K562 (cell line): ENCODE results near the gene ADAMTS2. TPM values are rescaled to one million over a fixed set of nuclear protein-coding genes. Genes with fewer than 3 reads are reported as not detected.

ENCODE experiments used
- ATAC-seq: fragments of 200-7000 bp; cut with Tn5 transposase; 3 replicates; pipeline ENCODE4 v1.9.1; 2020; ENCODE audit warnings: moderate library complexity
- BruUV-seq: library from RNA; stranded (reverse); fragments of 400-500 nt; replicated peaks from 2 replicates; lab custom pipeline; 2021; lab: Mats Ljungman, UMichigan
- CTCF ChIA-PET: fragments of 300-600 bp; formaldehyde crosslinking; extraction: SDS; loops from one replicate; lab custom pipeline; 2021; ENCODE audit warnings: low intra/inter-chr PET ratio; lab: Yijun Ruan, JAX
- POLR2A ChIA-PET: fragments of 300-600, 350-650 bp; sonication (Branson Sonifier 250); formaldehyde crosslinking; extraction: SDS; loops from one replicate; lab custom pipeline; 2021; ENCODE audit warnings: antibody characterized with exemption, inconsistent platforms; lab: Yijun Ruan, JAX
- DNase-seq, 4 experiments: peaks; one replicate each; pipeline versions ENCODE4 v3.0.0 to v3.0.0-alpha.2; 2011 to 2018; ENCODE audit warnings: low spot score in 3 of 4, mixed read lengths in 3 of 4; ENCODE audit errors: extremely low read depth in 1 of 4
- FAIRE-seq: peaks from 2 replicates; lab custom pipeline; 2011; peaks lifted over from hg19 to GRCh38; lab: Jason Lieb, UNC
- H2AFZ ChIP-seq: 2 replicates; pipeline ENCODE4 v1.6.0; 2011; ENCODE audit warnings: low read depth, low read length, control low read depth, inconsistent platforms
- H3K27ac ChIP-seq: fragments of 200-600 bp; 3 replicates; pipeline ENCODE4 v1.8.0; 2011; ENCODE audit warnings: low read depth, mild to moderate bottlenecking, control low read depth, inconsistent platforms, low read length, moderate library complexity, mixed read lengths; ENCODE audit errors: extremely low read depth
- H3K27me3 ChIP-seq, 2 experiments: fragments of 300-600 bp in 1 of 2; 2 replicates in 1 of 2; 3 replicates in 1 of 2; pipeline versions ENCODE4 v1.6.0 to v1.8.0; 2011; ENCODE audit warnings: inconsistent platforms in 2 of 2, low read length in 2 of 2, mild to moderate bottlenecking in 1 of 2, mixed read lengths in 1 of 2, moderate library complexity in 1 of 2; ENCODE audit not compliant: control insufficient read depth in 2 of 2, insufficient read depth in 2 of 2
- H3K36me3 ChIP-seq: fragments of 300-600 bp; 3 replicates; pipeline ENCODE4 v1.8.0; 2011; ENCODE audit warnings: mild to moderate bottlenecking, low read length, inconsistent platforms; ENCODE audit not compliant: control insufficient read depth, insufficient read depth
- H3K4me1 ChIP-seq, 2 experiments: fragments of 200-600 bp in 1 of 2; replicated peaks in 1 of 2; 2 replicates in 1 of 2; 3 replicates in 1 of 2; pipeline versions ENCODE4 v1.5.1 to v1.8.0; 2011; ENCODE audit warnings: inconsistent platforms in 2 of 2, low read length in 2 of 2, mild to moderate bottlenecking in 1 of 2, mixed read lengths in 1 of 2, moderate library complexity in 1 of 2; ENCODE audit not compliant: control insufficient read depth in 2 of 2, insufficient read depth in 2 of 2
- H3K4me2 ChIP-seq: 2 replicates; pipeline ENCODE4 v1.6.1; 2011; ENCODE audit warnings: low read length, control low read depth, inconsistent platforms, mixed read lengths; ENCODE audit not compliant: insufficient read depth
- H3K4me3 ChIP-seq: fragments of 200-600 bp; sonication (generic), shearing (Covaris generic); 2 replicates; pipeline ENCODE4 v1.5.1; 2016; ENCODE audit warnings: control low read depth, inconsistent platforms
- H3K79me2 ChIP-seq: fragments of 200-600 bp; 3 replicates; pipeline ENCODE4 v1.8.0; 2011; ENCODE audit warnings: low read length, inconsistent platforms; ENCODE audit not compliant: control insufficient read depth, insufficient read depth
- H3K9ac ChIP-seq, 2 experiments: 2 replicates each; pipeline versions ENCODE4 v1.6.0 to v1.6.1; 2011; ENCODE audit warnings: low read depth in 2 of 2, low read length in 2 of 2, control low read depth in 1 of 2, inconsistent platforms in 1 of 2, mild to moderate bottlenecking in 1 of 2, mixed read lengths in 1 of 2; ENCODE audit not compliant: insufficient read depth in 1 of 2
- H3K9me1 ChIP-seq: one replicate; pipeline ENCODE4 v1.6.0; 2011; ENCODE audit warnings: inconsistent platforms, mild to moderate bottlenecking, low read length, moderate library complexity; ENCODE audit not compliant: control insufficient read depth, insufficient read depth
- H3K9me3 ChIP-seq: replicated peaks from 2 replicates; pipeline ENCODE4 v1.5.1; 2011; ENCODE audit warnings: low read depth, low read length, inconsistent platforms; ENCODE audit not compliant: control insufficient read depth, insufficient read depth
- H4K20me1 ChIP-seq: replicated peaks from 2 replicates; pipeline ENCODE4 v1.6.1; 2011; ENCODE audit warnings: low read length, inconsistent platforms, mixed read lengths; ENCODE audit not compliant: control insufficient read depth, insufficient read depth
- ARID1B ChIP-seq: fragments of 450-650 bp; IDR thresholded peaks from 2 replicates; pipeline ENCODE4 v1.6.1; 2016; ENCODE audit warnings: antibody characterized with exemption, mild to moderate bottlenecking, inconsistent platforms
- ESRRA ChIP-seq: fragments of 450-650 bp; IDR thresholded peaks from 2 replicates; pipeline ENCODE4 v1.6.1; 2014; ENCODE audit warnings: low read depth, mild to moderate bottlenecking, moderate library complexity, borderline replicate concordance
- ETV5 ChIP-seq: sonication (generic); formaldehyde crosslinking; IDR thresholded peaks from 2 replicates; pipeline ENCODE4 v1.4.0; 2020; ENCODE audit warnings: low read depth, mild to moderate bottlenecking, missing genetic modification reagents
- IRF2 ChIP-seq: sonication (generic); formaldehyde crosslinking; IDR thresholded peaks from 2 replicates; pipeline ENCODE4 v1.8.1; 2022; ENCODE audit warnings: mild to moderate bottlenecking, missing genetic modification reagents
- MEF2A ChIP-seq: IDR thresholded peaks from 2 replicates; pipeline ENCODE4 v1.6.1; 2011; ENCODE audit warnings: low read depth, mild to moderate bottlenecking, low read length, moderate library complexity; ENCODE audit not compliant: control insufficient read depth
- POLR3G ChIP-seq: IDR thresholded peaks from 2 replicates; pipeline ENCODE4 v1.6.1; 2011; ENCODE audit not compliant: insufficient read length, insufficient replicate concordance; ENCODE audit errors: extremely low read depth
- SETDB1 ChIP-seq: IDR thresholded peaks from one replicate; pipeline ENCODE4 v1.6.1; 2012; ENCODE audit warnings: low read length, control low read depth, inconsistent platforms
- SPI1 ChIP-seq: IDR thresholded peaks from 2 replicates; pipeline ENCODE4 v1.6.1; 2011; ENCODE audit warnings: low read depth, low read length, control low read depth, borderline replicate concordance
- TAF1 ChIP-seq: IDR thresholded peaks from 2 replicates; pipeline ENCODE4 v1.6.1; 2011; ENCODE audit warnings: mild to moderate bottlenecking, low read length, moderate library complexity; ENCODE audit not compliant: insufficient read depth, control insufficient read depth, severe bottlenecking; ENCODE audit errors: extremely low read depth
- ZC3H4 ChIP-seq: sonication (generic); formaldehyde crosslinking; IDR thresholded peaks from 2 replicates; pipeline ENCODE4 v1.9.0; 2021; ENCODE audit warnings: missing genetic modification reagents, borderline replicate concordance
- ZNF311 ChIP-seq: fragments of 250-450 bp; sonication (Bioruptor Pico); IDR thresholded peaks from 2 replicates; pipeline ENCODE4 v1.4.0; 2020; ENCODE audit warnings: mild to moderate bottlenecking, moderate library complexity
- ZNF699 ChIP-seq: fragments of 250-450 bp; sonication (Bioruptor Pico); IDR thresholded peaks from 2 replicates; pipeline ENCODE4 v1.8.0; 2021; ENCODE audit warnings: mild to moderate bottlenecking, moderate library complexity; ENCODE audit not compliant: insufficient replicate concordance
- WGBS: fragments of 100-300 bp; shearing (Covaris generic); methylation state at CpG from one replicate; pipeline ENCODE4 v1.1.6; 2016; ENCODE audit warnings: low coverage, mixed read lengths; ENCODE audit not compliant: insufficient coverage; ENCODE audit errors: missing lambda C conversion rate; 5-methylcytosine and 5-hydroxymethylcytosine counted together
- in situ Hi-C: fragments of 300-500 bp; cut with MboI; formaldehyde crosslinking; loops from 4 replicates; pipeline ENCODE4 v1.15.0; 2018; ENCODE audit warnings: inconsistent platforms, mixed read lengths
- intact Hi-C: fragments of 100-400 bp; cut with micrococcal nuclease; formaldehyde crosslinking; loops from 2 replicates; pipeline ENCODE4 v1.14.2; 2022
- polyA plus RNA-seq, 8 experiments: library from polyadenylated mRNA; depleted of rRNA in 4 of 8; stranded (reverse) in 5 of 8; unstranded in 3 of 8; fragments of >200 nt; fragmentation: Nextera tagmentation in 2 of 8; fragmentation: Illumina TruSeq in 1 of 8; extraction: Ambion mirVana in 2 of 8; extraction: Trizol in 1 of 8; gene quantifications; 2 replicates each; pipeline versions ENCODE4 v1.2.1 to v1.2.3, GENCODE V29; 2011 to 2014; ENCODE audit warnings: inconsistent platforms in 1 of 8, missing spikeins in 1 of 8
- total RNA-seq, 7 experiments: library from RNA; depleted of rRNA in 6 of 7; stranded (reverse); fragments of >200 nt in 6 of 7; fragmentation: Illumina TruSeq in 2 of 7; extraction: Trizol in 2 of 7; gene quantifications; 2 replicates each; pipeline versions ENCODE4 v1.2.1 to v1.2.3, GENCODE V29; 2011 to 2021; ENCODE audit warnings: low replicate concordance in 1 of 7
- TF ChIP-seq, protein P1 (sequence below): sonication (generic); formaldehyde crosslinking; IDR thresholded peaks from 2 replicates; pipeline ENCODE4 v1.8.0; 2023; ENCODE audit warnings: mild to moderate bottlenecking, missing genetic modification reagents
- TF ChIP-seq, protein P2 (sequence below): sonication (generic); formaldehyde crosslinking; IDR thresholded peaks from 2 replicates; pipeline ENCODE4 v1.8.0; 2022; ENCODE audit warnings: missing genetic modification reagents, mild to moderate bottlenecking, borderline replicate concordance
- TF ChIP-seq, protein P3 (sequence below): fragments of 150-350 bp; IDR thresholded peaks from 2 replicates; pipeline ENCODE4 v1.6.1; 2014; ENCODE audit warnings: low read depth, mild to moderate bottlenecking, low read length, borderline replicate concordance

ADAMTS2 gene
- total and polyA plus RNA-seq, 9 of the 15 experiments (the other 6 are each of a cell fraction or from before 2014, with no cell fraction given): not detected

DNA sequence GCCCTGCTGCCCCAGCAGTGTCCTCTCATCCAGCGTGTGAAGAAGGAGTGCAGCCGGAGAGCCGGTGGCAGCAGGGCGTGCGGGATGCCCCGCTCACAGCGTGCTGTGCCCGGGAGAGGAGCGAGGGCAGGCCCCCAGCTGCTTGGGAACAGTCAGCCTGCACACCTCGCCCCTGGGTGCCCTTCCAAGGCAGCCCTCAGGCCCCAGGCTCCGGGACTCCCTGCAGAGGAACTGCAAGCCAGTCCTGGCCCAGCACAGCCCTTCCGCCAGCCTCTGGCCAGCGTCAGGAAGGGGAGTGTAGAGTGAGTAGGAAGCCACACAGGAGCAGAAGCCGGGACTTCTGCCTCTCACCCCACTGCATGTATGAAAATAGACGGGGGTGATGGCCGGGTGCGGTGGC lies 43.5 kb downstream of the ADAMTS2 start:
- WGBS: 10% methylated on average over 17 of the region's 17 CpGs
- ChIA-PET CTCF (no interaction called here), POLR2A (no interaction called here)
- H2AFZ ChIP-seq: no peak overlapping the region
- H3K36me3 ChIP-seq: no peaks in the 10 kb centered on the region
- intact Hi-C loops: no loop called here
- no peak overlapping the region for H3K4me2 ChIP-seq
- H3K9ac ChIP-seq: no peak overlapping the region; a peak in 1 of 4 replicates
- H3K9me1 ChIP-seq: no peaks in the 10 kb centered on the region
- FAIRE-seq: no peak
- H3K4me3 ChIP-seq: no peak overlapping the region
- BruUV-seq: no TSS peak
- H4K20me1 ChIP-seq: no peaks in the 10 kb centered on the region
- no peaks in the 10 kb centered on the region for H3K9me3 ChIP-seq
- peaks cover 7 to 52% of the 10 kb centered on the region in 2 experiments; a peak in 4 of 5 replicates for H3K27me3 ChIP-seq
- in situ Hi-C loops: no loop called here
- peak; percentile 34; the same call in 1 of the 3 replicates for ATAC-seq
- no peak for DNase-seq
- no peak overlapping the region for H3K27ac ChIP-seq
- H3K4me1 ChIP-seq: peaks cover 0 to 13% of the 10 kb centered on the region in 2 experiments; a peak in 2 of 5 replicates
- H3K79me2 ChIP-seq: no peaks in the 10 kb centered on the region
- TF ChIP-seq ESRRA (no peak), IRF2 (no peak), POLR3G (no peak), ARID1B (no peak), ZC3H4 (CRISPR knock-in tag) (no peak), SETDB1 (no peak), ZNF699 (CRISPR knock-in tag) (no peak), ZNF311 (no peak), ETV5 (CRISPR knock-in tag) (no peak), TAF1 (no peak), SPI1 (no peak), MEF2A (no peak)
- TF ChIP-seq, protein P1, sequence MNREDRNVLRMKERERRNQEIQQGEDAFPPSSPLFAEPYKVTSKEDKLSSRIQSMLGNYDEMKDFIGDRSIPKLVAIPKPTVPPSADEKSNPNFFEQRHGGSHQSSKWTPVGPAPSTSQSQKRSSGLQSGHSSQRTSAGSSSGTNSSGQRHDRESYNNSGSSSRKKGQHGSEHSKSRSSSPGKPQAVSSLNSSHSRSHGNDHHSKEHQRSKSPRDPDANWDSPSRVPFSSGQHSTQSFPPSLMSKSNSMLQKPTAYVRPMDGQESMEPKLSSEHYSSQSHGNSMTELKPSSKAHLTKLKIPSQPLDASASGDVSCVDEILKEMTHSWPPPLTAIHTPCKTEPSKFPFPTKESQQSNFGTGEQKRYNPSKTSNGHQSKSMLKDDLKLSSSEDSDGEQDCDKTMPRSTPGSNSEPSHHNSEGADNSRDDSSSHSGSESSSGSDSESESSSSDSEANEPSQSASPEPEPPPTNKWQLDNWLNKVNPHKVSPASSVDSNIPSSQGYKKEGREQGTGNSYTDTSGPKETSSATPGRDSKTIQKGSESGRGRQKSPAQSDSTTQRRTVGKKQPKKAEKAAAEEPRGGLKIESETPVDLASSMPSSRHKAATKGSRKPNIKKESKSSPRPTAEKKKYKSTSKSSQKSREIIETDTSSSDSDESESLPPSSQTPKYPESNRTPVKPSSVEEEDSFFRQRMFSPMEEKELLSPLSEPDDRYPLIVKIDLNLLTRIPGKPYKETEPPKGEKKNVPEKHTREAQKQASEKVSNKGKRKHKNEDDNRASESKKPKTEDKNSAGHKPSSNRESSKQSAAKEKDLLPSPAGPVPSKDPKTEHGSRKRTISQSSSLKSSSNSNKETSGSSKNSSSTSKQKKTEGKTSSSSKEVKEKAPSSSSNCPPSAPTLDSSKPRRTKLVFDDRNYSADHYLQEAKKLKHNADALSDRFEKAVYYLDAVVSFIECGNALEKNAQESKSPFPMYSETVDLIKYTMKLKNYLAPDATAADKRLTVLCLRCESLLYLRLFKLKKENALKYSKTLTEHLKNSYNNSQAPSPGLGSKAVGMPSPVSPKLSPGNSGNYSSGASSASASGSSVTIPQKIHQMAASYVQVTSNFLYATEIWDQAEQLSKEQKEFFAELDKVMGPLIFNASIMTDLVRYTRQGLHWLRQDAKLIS (CRISPR knock-in tag): no peak
- TF ChIP-seq, protein P2, sequence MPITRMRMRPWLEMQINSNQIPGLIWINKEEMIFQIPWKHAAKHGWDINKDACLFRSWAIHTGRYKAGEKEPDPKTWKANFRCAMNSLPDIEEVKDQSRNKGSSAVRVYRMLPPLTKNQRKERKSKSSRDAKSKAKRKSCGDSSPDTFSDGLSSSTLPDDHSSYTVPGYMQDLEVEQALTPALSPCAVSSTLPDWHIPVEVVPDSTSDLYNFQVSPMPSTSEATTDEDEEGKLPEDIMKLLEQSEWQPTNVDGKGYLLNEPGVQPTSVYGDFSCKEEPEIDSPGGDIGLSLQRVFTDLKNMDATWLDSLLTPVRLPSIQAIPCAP: no peak
- TF ChIP-seq, protein P3, sequence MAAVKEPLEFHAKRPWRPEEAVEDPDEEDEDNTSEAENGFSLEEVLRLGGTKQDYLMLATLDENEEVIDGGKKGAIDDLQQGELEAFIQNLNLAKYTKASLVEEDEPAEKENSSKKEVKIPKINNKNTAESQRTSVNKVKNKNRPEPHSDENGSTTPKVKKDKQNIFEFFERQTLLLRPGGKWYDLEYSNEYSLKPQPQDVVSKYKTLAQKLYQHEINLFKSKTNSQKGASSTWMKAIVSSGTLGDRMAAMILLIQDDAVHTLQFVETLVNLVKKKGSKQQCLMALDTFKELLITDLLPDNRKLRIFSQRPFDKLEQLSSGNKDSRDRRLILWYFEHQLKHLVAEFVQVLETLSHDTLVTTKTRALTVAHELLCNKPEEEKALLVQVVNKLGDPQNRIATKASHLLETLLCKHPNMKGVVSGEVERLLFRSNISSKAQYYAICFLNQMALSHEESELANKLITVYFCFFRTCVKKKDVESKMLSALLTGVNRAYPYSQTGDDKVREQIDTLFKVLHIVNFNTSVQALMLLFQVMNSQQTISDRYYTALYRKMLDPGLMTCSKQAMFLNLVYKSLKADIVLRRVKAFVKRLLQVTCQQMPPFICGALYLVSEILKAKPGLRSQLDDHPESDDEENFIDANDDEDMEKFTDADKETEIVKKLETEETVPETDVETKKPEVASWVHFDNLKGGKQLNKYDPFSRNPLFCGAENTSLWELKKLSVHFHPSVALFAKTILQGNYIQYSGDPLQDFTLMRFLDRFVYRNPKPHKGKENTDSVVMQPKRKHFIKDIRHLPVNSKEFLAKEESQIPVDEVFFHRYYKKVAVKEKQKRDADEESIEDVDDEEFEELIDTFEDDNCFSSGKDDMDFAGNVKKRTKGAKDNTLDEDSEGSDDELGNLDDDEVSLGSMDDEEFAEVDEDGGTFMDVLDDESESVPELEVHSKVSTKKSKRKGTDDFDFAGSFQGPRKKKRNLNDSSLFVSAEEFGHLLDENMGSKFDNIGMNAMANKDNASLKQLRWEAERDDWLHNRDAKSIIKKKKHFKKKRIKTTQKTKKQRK: no peak
